ENCODE results near the gene CEP44.
A peak's percentile ranks its signal among the peaks of the same experiment; 100 is the strongest.
"Not testable (repeated sequence)": the region's sequence is repeated elsewhere in the genome, so short reads cannot be mapped to it uniquely, and the experiment has no call there.

The CEP44 gene

GRCh38 chr4:174324725-174325124 is 41.0 kb downstream of the CEP44 start:
- DNase-seq (ENCODE audit: low spot score) = no peak

GRCh38 chr4:174332741-174333493 is 49.2 kb downstream of the CEP44 start:
- no peak for DNase-seq (ENCODE audit: low spot score)

- DNase-seq (ENCODE audit: low spot score) = no peak
Observed at GRCh38 chr4:174334628-174335027, 50.9 kb downstream of the CEP44 start.

- DNase-seq (ENCODE audit: low spot score) = no peak
Observed at GRCh38 chr4:174340714-174341113, 57.0 kb downstream of the CEP44 start.

- DNase-seq (ENCODE audit: low spot score) = no peak
Observed at GRCh38 chr4:174349156-174349555, 65.4 kb downstream of the CEP44 start.

- no peak for DNase-seq (ENCODE audit: low spot score)
Observed at GRCh38 chr4:174352061-174352819, 68.5 kb downstream of the CEP44 start.

- DNase-seq (ENCODE audit: low spot score) = no peak
Observed at GRCh38 chr4:174357321-174357720, 73.6 kb downstream of the CEP44 start.

GRCh38 chr4:174358410-174358809 is 74.7 kb downstream of the CEP44 start:
- no peak for DNase-seq (ENCODE audit: low spot score)

- DNase-seq (ENCODE audit: low spot score) = peak; percentile 7
Observed at GRCh38 chr4:174358829-174359228, 75.1 kb downstream of the CEP44 start.

- no peak for DNase-seq (ENCODE audit: low spot score)
Observed at GRCh38 chr4:174362340-174362739, 78.6 kb downstream of the CEP44 start.

- not testable (repeated sequence) for DNase-seq (ENCODE audit: low spot score)
Observed at GRCh38 chr4:174363782-174364181, 80.1 kb downstream of the CEP44 start.

- peak; percentile 4 for DNase-seq (ENCODE audit: low spot score)
Observed at GRCh38 chr4:174365018-174365587, 81.4 kb downstream of the CEP44 start.

GRCh38 chr4:174369985-174370384 is 86.3 kb downstream of the CEP44 start:
- DNase-seq (ENCODE audit: low spot score) = no peak

GRCh38 chr4:174373821-174374220 is 90.1 kb downstream of the CEP44 start:
- DNase-seq (ENCODE audit: low spot score) = no peak

- no peak for DNase-seq (ENCODE audit: low spot score)
Observed at GRCh38 chr4:174375422-174375821, 91.7 kb downstream of the CEP44 start.

- no peak for DNase-seq (ENCODE audit: low spot score)
Observed at GRCh38 chr4:174377613-174378012, 93.9 kb downstream of the CEP44 start.

- no peak for DNase-seq (ENCODE audit: low spot score)
Observed at GRCh38 chr4:174378951-174379350, 95.2 kb downstream of the CEP44 start.

- not testable (repeated sequence) for DNase-seq (ENCODE audit: low spot score)
Observed at GRCh38 chr4:174380206-174380605, 96.5 kb downstream of the CEP44 start.

GRCh38 chr4:174380699-174381439 is 97.2 kb downstream of the CEP44 start:
- DNase-seq (ENCODE audit: low spot score) = no peak

GRCh38 chr4:174381440-174381800 is 97.7 kb downstream of the CEP44 start:
- no peak for DNase-seq (ENCODE audit: low spot score)

All from CD4-positive, alpha-beta T cell treated with Interleukin-15 for 4 hours (primary cell).